Motor neuron (in vitro differentiated cells): ENCODE measurements around the gene HSPB7. TPM values are rescaled to one million over a fixed set of nuclear protein-coding genes. Genes with fewer than 3 reads are reported as not detected.

Source experiments
- ATAC-seq, 8 experiments: fragments of 200-7000 bp; cut with Tn5 transposase; replicated peaks in 6 of 8; 2 replicates each; pipeline ENCODE4 v1.8.0; 2021; ENCODE audit warnings: mild to moderate bottlenecking in 8 of 8, moderate library complexity in 8 of 8
- H3K27ac ChIP-seq, 2 donors: fragments of 250-450 bp; sonication (Bioruptor Pico); 2 replicates each; pipeline ENCODE4 v1.9.0; 2021; ENCODE audit warnings: antibody characterized with exemption in 2 of 2, mild to moderate bottlenecking in 2 of 2, moderate library complexity in 1 of 2
- H3K4me1 ChIP-seq, 2 donors: fragments of 250-450 bp; sonication (Bioruptor Pico); replicated peaks in 1 of 2; 2 replicates each; pipeline ENCODE4 v1.6.1; 2021; ENCODE audit warnings: antibody characterized with exemption in 2 of 2, mild to moderate bottlenecking in 2 of 2, moderate library complexity in 1 of 2
- H3K4me3 ChIP-seq, 5 donors: fragments of 250-450 bp; sonication (Bioruptor Pico); 2 replicates each; pipeline ENCODE4 v1.9.0; 2021; ENCODE audit warnings: antibody characterized with exemption in 5 of 5, mild to moderate bottlenecking in 5 of 5, moderate library complexity in 4 of 5
- WGBS, 10 experiments: fragments of 450-650 bp; shearing (Covaris generic); methylation state at CpG; one replicate each; pipeline ENCODE4 v1.0.0; 2022; 5-methylcytosine and 5-hydroxymethylcytosine counted together
- in situ Hi-C, 9 experiments: fragments of 400-800 bp; cut with MboI; loops; one replicate each; pipeline ENCODE4 v1.15.0; 2021; ENCODE audit warnings: low sequenced_read_pairs in 9 of 9, low pct_unique_long_range_greater_than_20kb in 2 of 9; ENCODE audit not compliant: unreplicated experiment in 9 of 9
- total RNA-seq, 8 experiments: library from RNA; unstranded; fragments of 300-600 nt; gene quantifications; 2 replicates each; pipeline versions ENCODE4 v1.2.3 to v1.2.4, GENCODE V29; 2022

HSPB7 gene
- total RNA-seq, 8 experiments from 2014 or later, result 0.11 to 1.6 (median 0.47) TPM

- no peak for ATAC-seq
- no peak overlapping the region for H3K27ac ChIP-seq
- in situ Hi-C loops, result no loop called here
- H3K4me1 ChIP-seq, result peaks cover 47 to 52% of the 10 kb centered on the region in 2 donors
- WGBS, 10 experiments, result 39 to 93% (median 80%) methylated on average over 1 to 7 of the region's 23 CpGs; no CpG with 5 or more reads in 5 of the 10 experiments
- H3K4me3 ChIP-seq, result no peak overlapping the region
These were observed 1.6 kb downstream of the HSPB7 start for GRCh38 chr1:16015960-16016901.

GRCh38 chr1:16015491-16015890 lies 2.4 kb downstream of the HSPB7 start:
- no peak overlapping the region for H3K27ac ChIP-seq
- 86% methylated on average over 7 of the region's 25 CpGs; no CpG with 5 or more reads in 9 of the 10 experiments for WGBS, 10 experiments
- no peak overlapping the region for H3K4me3 ChIP-seq
- no peak for ATAC-seq
- H3K4me1 ChIP-seq, result peaks cover 46 to 52% of the 10 kb centered on the region in 2 donors
- in situ Hi-C loops, result no loop called here

GRCh38 chr1:16014509-16015482 lies 3.0 kb downstream of the HSPB7 start:
- ATAC-seq, result peak in 2 of 8 experiments; percentile 16 to 44
- no peak overlapping the region for H3K4me3 ChIP-seq
- 58 to 75% (median 69%) methylated on average over 1 to 15 of the region's 17 CpGs; no CpG with 5 or more reads in 3 of the 10 experiments for WGBS, 10 experiments
- in situ Hi-C loops, result no loop called here
- peaks cover 43 to 48% of the 10 kb centered on the region in 2 donors for H3K4me1 ChIP-seq
- H3K27ac ChIP-seq, result no peak overlapping the region

- H3K4me1 ChIP-seq, result peaks cover 37 to 43% of the 10 kb centered on the region in 2 donors
- WGBS, 10 experiments, result 60 to 100% (median 92%) methylated on average over 1 of the region's 4 CpGs; no CpG with 5 or more reads in 6 of the 10 experiments
- in situ Hi-C loops, result no loop called here
- H3K27ac ChIP-seq, result no peak overlapping the region
- ATAC-seq, result no peak
- H3K4me3 ChIP-seq, result no peak overlapping the region
These were observed 4.0 kb downstream of the HSPB7 start for GRCh38 chr1:16013908-16014258.

- H3K4me3 ChIP-seq, result peak overlapping the region in 2 of 5 donors; percentile 10 to 11
- in situ Hi-C loops, result no loop called here
- WGBS, 10 experiments, result 49 to 73% (median 55%) methylated on average over 1 to 11 of the region's 28 CpGs; no CpG with 5 or more reads in 6 of the 10 experiments
- peaks cover 34 to 39% of the 10 kb centered on the region in 2 donors for H3K4me1 ChIP-seq
- no peak overlapping the region for H3K27ac ChIP-seq
- peak; percentile 29 to 69 (median 63) for ATAC-seq
These were observed 4.5 kb downstream of the HSPB7 start for GRCh38 chr1:16013220-16013907.

GRCh38 chr1:16012590-16013219 lies 5.1 kb downstream of the HSPB7 start:
- Histone ChIP-seq H3K4me3 (peak overlapping the region in 2 of 5 donors; percentile 10 to 11), H3K27ac (no peak overlapping the region), H3K4me1 (peaks cover 27 to 32% of the 10 kb centered on the region in 2 donors)
- peak; percentile 12 to 70 (median 42) for ATAC-seq
- in situ Hi-C loops, result no loop called here
- 12 to 85% (median 43%) methylated on average over 2 to 9 of the region's 36 CpGs; no CpG with 5 or more reads in 7 of the 10 experiments for WGBS, 10 experiments

- no peak overlapping the region for H3K27ac ChIP-seq
- WGBS, 10 experiments, result 91 to 100% (median 96%) methylated on average over 1 to 9 of the region's 11 CpGs; no CpG with 5 or more reads in 4 of the 10 experiments
- H3K4me1 ChIP-seq, result peaks cover 23 to 26% of the 10 kb centered on the region in 2 donors
- no peak overlapping the region for H3K4me3 ChIP-seq
- ATAC-seq, result no peak
- in situ Hi-C loops, result no loop called here
These were observed 5.8 kb downstream of the HSPB7 start for GRCh38 chr1:16011936-16012589.

- in situ Hi-C loops, result no loop called here
- WGBS, 10 experiments, result 40 to 100% (median 95%) methylated on average over 1 to 3 of the region's 3 CpGs; no CpG with 5 or more reads in 3 of the 10 experiments
- H3K27ac ChIP-seq, result no peak overlapping the region
These were observed 7.0 kb downstream of the HSPB7 start for GRCh38 chr1:16010837-16011236.

GRCh38 chr1:16009678-16010077 lies 8.2 kb downstream of the HSPB7 start:
- no peak overlapping the region for H3K27ac ChIP-seq
- in situ Hi-C loops, result no loop called here
- no peak for ATAC-seq

More at GRCh38 chr1:16010837-16011236, 7.0 kb downstream of the HSPB7 start:
- no peak for ATAC-seq
- H3K4me1 ChIP-seq, result peaks cover 23 to 26% of the 10 kb centered on the region in 2 donors
- no peak overlapping the region for H3K4me3 ChIP-seq

GRCh38 chr1:16009030-16009460 lies 8.8 kb downstream of the HSPB7 start:
- Histone ChIP-seq H3K4me3 (no peak overlapping the region), H3K27ac (no peak overlapping the region), H3K4me1 (peaks cover 11 to 19% of the 10 kb centered on the region in 2 donors)
- in situ Hi-C loops, result no loop called here
- 0 to 8% (median 0%) methylated on average over 1 to 4 of the region's 4 CpGs; no CpG with 5 or more reads in 4 of the 10 experiments for WGBS, 10 experiments
- ATAC-seq, result peak; percentile 28 to 85 (median 65)

More at GRCh38 chr1:16009678-16010077, 8.2 kb downstream of the HSPB7 start:
- WGBS, 10 experiments, result 61 to 95% (median 86%) methylated on average over 1 to 10 of the region's 11 CpGs; no CpG with 5 or more reads in 3 of the 10 experiments
- Histone ChIP-seq H3K4me1 (peaks cover 17 to 23% of the 10 kb centered on the region in 2 donors), H3K4me3 (no peak overlapping the region)

GRCh38 chr1:16007671-16008341 lies 10.0 kb downstream of the HSPB7 start:
- no peak overlapping the region for H3K27ac ChIP-seq
- no peak overlapping the region for H3K4me3 ChIP-seq
- in situ Hi-C loops, result no loop called here
- 54 to 100% (median 86%) methylated on average over 1 to 5 of the region's 6 CpGs; no CpG with 5 or more reads in 1 of the 10 experiments for WGBS, 10 experiments
- H3K4me1 ChIP-seq, result peaks cover under 1 to 11% of the 10 kb centered on the region in 2 donors
- no peak for ATAC-seq
